GM12865 (cell line): ENCODE data around the gene CRADD.

Experiments used
- DNase-seq: peaks from one replicate; pipeline ENCODE4 v3.0.0; 2010; ENCODE audit warnings: low read depth
- H3K4me3 ChIP-seq: 2 replicates; pipeline ENCODE4 v1.5.1; 2011; ENCODE audit warnings: mild to moderate bottlenecking, low read depth, low read length, control low read depth
- TF ChIP-seq, protein P1 (sequence below): IDR thresholded peaks from 2 replicates; pipeline ENCODE4 v1.5.1; 2011; ENCODE audit warnings: low read length, control low read depth, low read depth, inconsistent platforms; ENCODE audit not compliant: insufficient read depth; ENCODE audit errors: missing control alignments

The CRADD gene

GRCh38 chr12:93913845-93914244, 236.7 kb downstream of the CRADD start:
- no peak for DNase-seq
- no peak overlapping the region for H3K4me3 ChIP-seq
- TF ChIP-seq, protein P1, sequence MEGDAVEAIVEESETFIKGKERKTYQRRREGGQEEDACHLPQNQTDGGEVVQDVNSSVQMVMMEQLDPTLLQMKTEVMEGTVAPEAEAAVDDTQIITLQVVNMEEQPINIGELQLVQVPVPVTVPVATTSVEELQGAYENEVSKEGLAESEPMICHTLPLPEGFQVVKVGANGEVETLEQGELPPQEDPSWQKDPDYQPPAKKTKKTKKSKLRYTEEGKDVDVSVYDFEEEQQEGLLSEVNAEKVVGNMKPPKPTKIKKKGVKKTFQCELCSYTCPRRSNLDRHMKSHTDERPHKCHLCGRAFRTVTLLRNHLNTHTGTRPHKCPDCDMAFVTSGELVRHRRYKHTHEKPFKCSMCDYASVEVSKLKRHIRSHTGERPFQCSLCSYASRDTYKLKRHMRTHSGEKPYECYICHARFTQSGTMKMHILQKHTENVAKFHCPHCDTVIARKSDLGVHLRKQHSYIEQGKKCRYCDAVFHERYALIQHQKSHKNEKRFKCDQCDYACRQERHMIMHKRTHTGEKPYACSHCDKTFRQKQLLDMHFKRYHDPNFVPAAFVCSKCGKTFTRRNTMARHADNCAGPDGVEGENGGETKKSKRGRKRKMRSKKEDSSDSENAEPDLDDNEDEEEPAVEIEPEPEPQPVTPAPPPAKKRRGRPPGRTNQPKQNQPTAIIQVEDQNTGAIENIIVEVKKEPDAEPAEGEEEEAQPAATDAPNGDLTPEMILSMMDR = no peak

DNA sequence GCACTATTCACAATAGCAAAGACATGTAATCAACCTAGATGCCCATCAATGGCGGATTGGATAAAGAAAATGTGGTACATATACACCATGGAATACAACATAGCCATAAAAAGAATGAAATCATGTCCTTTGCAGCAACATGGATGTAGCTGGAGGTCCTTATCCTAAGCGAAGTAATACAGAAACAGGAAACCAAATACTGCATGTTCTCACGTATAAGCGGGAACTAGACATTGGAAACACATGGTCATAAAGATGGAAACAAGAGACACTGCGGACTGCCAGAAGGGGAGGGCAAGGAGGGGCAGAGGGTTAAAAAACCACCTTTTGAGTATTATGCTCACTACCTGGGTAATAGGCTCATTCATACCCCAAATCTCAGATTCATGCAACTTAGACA, 237.1 kb downstream of the CRADD start:
- H3K4me3 ChIP-seq = no peak overlapping the region
- TF ChIP-seq, protein P1 = no peak
- DNase-seq = no peak

DNA sequence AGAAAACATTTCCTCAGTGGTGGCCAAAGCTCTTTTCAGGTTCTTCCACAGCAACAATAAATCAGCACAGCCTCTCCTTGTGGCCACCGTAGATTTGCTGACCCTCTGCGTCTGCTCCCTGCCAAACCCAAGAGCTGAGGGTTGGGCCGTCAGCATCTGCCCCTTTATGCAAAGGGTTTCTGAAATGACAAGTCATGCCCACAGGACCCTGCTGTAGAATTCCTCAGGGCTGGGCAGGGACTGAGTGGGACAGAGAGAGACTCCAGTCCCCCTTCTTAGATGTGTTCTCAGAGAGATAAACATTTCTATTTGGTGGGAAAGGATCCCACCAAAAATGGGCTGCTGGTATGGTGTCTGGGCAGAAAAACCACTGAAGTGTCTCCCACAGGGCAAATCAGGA, 238.2 kb downstream of the CRADD start:
- no peak overlapping the region for H3K4me3 ChIP-seq
- TF ChIP-seq, protein P1 = no peak
- DNase-seq = no peak

- no peak overlapping the region for H3K4me3 ChIP-seq
- DNase-seq = no peak
- TF ChIP-seq, protein P1 = no peak
These were observed 239.2 kb downstream of the CRADD start for GRCh38 chr12:93916402-93916801.

DNA sequence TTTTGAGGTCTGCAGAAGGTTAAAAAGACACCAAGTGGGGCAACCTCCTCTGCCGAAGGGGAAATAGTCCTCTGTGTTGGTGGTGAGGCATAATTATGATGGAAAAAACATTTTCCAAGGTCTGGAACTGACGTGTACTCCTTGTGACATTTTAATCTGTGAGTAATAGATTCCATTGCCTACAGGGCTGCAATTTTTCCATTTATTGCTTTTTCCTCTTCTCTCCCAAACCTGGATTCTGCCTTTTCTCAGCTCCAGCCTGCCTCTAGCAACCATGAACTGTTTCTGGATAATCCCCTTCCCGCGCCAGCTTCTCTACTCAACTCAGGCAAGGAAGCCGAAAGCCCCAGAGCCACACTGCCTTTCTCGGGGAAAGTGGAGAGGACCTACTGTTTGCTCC, 241.1 kb downstream of the CRADD start:
- TF ChIP-seq, protein P1 = no peak
- DNase-seq = no peak
- no peak overlapping the region for H3K4me3 ChIP-seq

- TF ChIP-seq, protein P1 = no peak
- H3K4me3 ChIP-seq = no peak overlapping the region
These were observed 241.7 kb downstream of the CRADD start for GRCh38 chr12:93918900-93919299.

GRCh38 chr12:93921521-93921920, 244.3 kb downstream of the CRADD start:
- H3K4me3 ChIP-seq = no peak overlapping the region
- DNase-seq = no peak
- TF ChIP-seq, protein P1 = no peak

More at GRCh38 chr12:93918900-93919299, 241.7 kb downstream of the CRADD start:
- no peak for DNase-seq
